ENCODE results near the gene PRSS2.

The PRSS2 gene

DNA sequence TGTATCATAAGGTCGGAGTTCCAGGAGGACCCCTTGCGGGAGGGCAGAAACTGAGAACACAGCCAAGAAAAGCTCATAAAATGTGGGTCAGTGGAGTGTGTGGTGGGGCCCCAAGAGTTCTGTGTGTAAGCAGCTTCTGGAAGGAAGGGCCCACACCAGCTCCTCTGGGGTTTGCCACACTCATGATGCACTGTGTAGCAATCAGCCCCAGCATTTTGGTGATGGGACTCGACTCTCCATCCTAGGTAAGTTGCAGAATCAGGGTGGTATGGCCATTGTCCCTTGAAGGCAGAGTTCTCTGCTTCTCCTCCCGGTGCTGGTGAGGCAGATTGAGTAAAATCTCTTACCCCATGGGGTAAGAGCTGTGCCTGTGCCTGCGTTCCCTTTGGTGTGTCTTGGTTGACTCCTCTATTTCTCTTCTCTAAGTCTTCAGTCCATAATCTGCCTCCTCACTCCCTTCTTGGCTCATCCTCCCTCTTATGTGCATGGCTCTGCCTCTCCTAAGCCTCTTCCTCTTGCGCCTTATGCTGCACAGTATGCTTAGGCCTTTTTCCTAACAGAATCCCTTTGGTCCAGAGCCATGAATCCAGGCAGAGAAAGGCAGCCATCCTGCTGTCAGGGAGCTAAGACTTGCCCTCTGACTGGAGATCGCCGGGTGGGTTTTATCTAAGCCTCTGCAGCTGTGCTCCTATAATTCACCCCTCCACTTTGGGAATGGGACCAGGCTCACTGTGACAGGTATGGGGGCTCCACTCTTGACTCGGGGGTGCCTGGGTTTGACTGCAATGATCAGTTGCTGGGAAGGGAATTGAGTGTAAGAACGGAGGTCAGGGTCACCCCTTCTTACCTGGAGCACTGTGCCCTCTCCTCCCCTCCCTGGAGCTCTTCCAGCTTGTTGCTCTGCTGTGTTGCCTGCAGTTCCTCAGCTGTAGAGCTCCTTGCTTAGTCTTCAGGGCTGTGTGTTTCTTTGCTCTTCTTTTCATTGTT, 17.8 kb downstream of the PRSS2 start:
- no peak for DNase-seq

DNA sequence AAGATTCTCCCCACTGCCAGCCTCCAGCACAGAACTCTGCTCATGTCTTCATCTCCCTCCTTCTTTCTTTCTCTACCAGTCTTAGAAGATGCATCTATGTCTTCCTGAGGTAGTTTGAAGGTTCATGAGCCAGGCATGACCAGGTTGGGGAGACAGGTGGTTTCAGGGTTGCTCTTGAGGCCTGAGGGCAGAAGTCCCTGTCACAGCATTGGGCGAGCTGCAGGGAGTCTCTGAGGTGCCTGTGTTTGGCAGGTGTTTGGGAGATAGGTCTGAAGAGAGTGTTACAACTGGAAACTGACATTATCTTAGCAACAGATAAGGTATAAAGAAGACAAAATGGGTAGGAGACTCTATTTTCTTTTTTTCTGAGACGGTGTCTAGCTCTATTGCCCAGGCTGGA, 18.7 kb downstream of the PRSS2 start:
- DNase-seq, result no peak

DNA sequence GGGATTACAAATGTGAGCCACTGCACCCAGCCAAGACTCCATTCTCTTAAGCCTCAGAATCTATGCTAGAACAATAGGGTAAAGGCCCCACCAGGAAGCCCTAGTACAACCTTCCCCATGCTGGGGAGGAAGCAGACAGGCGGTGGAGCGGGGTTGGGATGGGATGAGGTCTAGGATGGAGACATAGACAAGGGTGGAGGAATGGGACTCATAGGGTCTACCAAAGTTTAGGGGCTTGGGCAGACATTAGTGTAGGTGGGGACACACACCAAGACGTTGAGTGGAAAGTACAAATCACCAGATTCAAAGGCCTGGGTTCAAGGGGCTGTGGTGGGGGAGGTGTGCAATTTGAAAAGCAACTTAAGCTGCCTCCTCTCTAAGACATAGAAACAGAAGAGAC, 19.3 kb downstream of the PRSS2 start:
- no peak for DNase-seq

DNA sequence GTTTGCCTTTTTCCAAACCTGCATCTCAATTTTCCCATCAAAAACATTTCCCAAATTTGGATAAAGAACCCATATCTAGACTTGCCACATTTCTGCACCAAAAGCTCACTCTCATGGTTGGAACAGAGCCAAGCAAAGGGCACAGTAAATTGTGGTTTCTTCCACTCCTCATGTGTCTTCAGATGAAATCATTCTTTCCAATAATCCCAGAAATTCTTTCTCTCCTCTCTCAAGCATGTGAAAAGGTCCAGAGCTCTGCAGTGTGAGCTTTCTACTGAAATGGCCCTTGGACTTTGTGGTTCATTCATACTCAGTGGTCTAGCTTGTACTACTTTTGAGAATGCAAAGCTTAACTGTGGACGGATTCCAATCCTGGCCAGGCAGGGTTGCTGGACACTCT, 19.8 kb downstream of the PRSS2 start:
- no peak for DNase-seq

DNA sequence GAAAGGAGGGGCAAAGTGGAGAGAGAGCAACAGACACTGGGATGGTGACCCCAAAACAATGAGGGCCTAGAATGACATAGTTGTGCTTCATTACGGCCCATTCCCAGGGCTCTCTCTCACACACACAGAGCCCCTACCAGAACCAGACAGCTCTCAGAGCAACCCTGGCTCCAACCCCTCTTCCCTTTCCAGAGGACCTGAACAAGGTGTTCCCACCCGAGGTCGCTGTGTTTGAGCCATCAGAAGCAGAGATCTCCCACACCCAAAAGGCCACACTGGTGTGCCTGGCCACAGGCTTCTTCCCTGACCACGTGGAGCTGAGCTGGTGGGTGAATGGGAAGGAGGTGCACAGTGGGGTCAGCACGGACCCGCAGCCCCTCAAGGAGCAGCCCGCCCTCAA, 20.7 kb downstream of the PRSS2 start:
- no peak for DNase-seq

DNA sequence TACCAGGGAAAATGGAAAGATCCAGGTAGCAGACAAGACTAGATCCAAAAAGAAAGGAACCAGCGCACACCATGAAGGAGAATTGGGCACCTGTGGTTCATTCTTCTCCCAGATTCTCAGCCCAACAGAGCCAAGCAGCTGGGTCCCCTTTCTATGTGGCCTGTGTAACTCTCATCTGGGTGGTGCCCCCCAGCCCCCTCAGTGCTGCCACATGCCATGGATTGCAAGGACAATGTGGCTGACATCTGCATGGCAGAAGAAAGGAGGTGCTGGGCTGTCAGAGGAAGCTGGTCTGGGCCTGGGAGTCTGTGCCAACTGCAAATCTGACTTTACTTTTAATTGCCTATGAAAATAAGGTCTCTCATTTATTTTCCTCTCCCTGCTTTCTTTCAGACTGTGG, 21.4 kb downstream of the PRSS2 start:
- DNase-seq, result no peak

DNA sequence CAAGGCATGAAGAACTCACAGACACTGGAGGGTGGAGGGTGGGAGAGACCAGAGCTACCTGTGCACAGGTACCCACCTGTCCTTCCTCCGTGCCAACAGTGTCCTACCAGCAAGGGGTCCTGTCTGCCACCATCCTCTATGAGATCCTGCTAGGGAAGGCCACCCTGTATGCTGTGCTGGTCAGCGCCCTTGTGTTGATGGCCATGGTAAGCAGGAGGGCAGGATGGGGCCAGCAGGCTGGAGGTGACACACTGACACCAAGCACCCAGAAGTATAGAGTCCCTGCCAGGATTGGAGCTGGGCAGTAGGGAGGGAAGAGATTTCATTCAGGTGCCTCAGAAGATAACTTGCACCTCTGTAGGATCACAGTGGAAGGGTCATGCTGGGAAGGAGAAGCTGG, 21.8 kb downstream of the PRSS2 start:
- no peak for DNase-seq

DNA sequence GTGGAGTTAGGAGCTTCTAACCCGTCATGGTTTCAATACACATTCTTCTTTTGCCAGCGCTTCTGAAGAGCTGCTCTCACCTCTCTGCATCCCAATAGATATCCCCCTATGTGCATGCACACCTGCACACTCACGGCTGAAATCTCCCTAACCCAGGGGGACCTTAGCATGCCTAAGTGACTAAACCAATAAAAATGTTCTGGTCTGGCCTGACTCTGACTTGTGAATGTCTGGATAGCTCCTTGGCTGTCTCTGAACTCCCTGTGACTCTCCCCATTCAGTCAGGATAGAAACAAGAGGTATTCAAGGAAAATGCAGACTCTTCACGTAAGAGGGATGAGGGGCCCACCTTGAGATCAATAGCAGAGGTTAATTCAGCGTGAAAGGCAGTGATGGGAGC, 22.4 kb downstream of the PRSS2 start:
- DNase-seq, result no peak

DNA sequence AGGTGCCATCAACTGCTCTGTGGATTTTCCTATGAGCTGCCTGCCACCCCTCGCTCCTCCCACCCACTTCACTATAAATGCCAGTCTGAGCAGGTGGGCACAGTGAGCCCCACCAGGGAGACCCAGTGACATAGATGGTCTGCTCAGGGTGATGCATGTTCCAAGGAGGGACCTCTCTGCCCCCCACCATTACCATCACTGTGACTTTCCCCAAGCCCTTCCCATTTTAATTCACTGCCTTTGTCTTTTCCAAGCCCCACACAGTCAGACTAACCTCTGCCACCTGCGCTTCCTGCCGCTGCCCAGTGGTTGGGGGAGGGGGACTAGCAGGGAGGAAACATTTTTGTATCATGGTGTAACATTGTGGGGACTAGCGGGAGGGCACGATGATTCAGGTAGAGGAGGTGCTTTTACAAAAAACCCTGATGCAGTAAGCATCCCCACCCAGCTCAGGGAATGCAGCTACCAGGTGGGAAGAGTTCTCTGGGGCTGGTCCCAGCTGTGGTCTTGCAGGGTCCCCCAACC, 24.6 kb downstream of the PRSS2 start:
- no peak for DNase-seq

DNA sequence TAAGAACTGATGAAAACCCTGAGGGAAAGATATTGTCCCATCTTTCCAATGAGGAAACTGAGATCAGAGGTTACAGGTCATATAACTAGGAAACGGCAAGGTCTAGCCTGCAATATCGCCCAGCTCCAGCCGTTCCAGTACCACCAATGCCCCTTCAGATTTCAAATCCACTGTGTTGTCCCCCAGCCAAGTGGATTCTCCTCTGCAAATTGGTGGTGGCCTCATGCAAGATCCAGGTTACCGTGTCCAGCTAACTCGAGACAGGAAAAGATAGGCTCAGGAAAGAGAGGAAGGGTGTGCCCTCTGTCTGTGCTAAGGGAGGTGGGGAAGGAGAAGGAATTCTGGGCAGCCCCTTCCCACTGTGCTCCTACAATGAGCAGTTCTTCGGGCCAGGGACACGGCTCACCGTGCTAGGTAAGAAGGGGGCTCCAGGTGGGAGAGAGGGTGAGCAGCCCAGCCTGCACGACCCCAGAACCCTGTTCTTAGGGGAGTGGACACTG, 25.3 kb downstream of the PRSS2 start:
- DNase-seq, result no peak

DNA sequence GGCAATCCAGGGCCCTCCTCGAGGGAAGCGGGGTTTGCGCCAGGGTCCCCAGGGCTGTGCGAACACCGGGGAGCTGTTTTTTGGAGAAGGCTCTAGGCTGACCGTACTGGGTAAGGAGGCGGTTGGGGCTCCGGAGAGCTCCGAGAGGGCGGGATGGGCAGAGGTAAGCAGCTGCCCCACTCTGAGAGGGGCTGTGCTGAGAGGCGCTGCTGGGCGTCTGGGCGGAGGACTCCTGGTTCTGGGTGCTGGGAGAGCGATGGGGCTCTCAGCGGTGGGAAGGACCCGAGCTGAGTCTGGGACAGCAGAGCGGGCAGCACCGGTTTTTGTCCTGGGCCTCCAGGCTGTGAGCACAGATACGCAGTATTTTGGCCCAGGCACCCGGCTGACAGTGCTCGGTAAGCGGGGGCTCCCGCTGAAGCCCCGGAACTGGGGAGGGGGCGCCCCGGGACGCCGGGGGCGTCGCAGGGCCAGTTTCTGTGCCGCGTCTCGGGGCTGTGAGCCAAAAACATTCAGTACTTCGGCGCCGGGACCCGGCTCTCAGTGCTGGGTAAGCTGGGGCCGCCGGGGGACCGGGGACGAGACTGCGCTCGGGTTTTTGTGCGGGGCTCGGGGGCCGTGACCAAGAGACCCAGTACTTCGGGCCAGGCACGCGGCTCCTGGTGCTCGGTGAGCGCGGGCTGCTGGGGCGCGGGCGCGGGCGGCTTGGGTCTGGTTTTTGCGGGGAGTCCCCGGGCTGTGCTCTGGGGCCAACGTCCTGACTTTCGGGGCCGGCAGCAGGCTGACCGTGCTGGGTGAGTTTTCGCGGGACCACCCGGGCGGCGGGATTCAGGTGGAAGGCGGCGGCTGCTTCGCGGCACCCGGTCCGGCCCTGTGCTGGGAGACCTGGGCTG, 26.0 kb downstream of the PRSS2 start:
- DNase-seq, result no peak

DNA sequence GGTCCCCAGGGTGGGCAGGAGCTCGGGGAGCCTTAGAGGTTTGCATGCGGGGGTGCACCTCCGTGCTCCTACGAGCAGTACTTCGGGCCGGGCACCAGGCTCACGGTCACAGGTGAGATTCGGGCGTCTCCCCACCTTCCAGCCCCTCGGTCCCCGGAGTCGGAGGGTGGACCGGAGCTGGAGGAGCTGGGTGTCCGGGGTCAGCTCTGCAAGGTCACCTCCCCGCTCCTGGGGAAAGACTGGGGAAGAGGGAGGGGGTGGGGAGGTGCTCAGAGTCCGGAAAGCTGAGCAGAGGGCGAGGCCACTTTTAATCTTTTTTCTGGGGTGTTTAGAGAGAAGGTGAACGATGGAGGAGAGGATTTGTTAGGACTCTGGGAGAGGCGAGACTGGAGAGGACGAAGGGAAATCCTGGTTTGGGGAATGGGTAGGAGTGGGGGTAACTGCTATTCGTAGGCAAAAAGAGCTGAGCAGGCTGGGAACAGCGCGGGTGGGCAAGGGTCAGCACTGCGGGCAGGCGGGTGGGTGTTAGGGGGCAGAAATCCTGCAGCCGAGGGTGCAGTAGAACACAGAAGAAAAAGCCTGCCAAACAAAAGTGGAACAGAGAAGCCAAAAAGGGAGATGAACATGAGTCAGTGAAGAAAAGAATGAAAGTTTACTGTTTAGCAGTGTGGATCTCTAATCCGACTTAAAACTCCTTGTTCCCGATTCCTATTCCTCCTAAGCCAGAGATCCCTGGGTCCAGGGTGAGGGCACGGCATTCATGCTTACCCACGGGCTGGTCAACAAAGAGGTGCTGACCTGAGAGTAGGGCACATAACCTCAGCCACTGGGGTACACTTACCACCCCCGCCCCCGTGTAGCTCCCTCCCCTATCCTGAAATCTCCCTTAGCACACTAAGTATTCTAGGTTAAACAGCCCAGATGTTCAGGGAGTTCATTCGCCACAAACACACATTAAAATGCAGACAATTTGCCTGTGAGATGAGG, 26.9 kb downstream of the PRSS2 start:
- DNase-seq, result no peak

DNA sequence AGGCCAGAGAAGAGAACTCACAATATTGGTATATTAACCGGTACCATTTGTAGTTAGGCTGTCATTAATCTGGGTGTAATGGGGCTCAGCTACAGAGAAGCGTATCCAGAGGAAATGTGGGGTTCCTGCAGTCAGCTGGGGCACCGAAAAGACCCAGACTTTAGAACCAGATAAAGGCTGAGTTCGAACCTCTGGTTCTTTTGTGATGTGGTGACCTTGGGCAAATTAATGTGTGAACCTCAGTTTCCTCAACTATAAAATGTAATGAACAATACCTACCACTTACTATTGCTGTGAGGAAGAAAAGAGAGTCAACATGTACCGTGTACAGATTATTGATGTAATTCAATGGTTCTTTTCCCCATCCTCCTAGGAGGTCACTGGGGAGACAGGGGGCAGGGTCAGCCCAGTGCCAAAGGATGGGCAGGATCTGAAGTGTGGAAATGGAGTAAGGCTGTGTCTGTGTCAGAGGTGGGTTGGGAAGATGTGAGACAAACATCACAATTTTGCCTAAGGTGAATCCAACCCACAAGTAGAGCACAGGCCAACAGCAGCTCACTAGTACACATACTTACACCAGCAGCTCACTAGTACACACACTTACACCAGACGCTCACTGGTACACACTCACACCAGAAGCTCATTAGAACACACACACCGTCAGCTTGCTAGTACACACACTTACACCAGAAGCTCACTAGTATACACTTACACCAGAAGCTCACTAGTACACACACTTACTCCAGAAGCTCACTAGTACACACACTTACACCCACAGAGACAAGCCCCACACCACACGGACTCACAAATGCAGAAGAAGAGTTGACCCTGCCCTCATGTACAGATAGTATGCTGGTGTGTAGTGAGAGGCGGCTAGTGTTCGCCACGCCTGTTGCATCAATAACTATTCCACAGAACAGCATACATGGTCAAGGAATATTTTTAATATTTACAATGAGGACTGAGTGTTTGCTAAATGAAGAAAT, 28.0 kb downstream of the PRSS2 start:
- DNase-seq, result no peak

DNA sequence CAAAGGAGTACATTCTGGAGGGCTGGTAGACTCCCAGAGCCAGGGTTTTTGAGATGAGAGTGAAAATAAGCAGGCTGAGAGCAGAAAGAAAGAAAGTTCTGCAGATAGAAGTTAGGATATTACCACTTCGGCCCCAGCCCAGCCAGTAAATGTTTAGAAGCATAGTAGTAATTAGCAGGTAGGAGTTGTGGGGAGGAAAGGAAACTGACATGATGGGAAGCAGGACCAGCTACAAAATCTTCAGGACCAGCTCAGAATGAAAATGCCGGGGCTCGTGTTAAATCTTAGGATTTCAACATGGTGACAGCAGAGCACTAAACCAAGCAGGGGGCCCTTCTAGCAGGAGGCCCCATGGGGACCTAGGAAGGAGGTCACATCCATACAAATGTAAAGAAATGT, 28.7 kb downstream of the PRSS2 start:
- no peak for DNase-seq

DNA sequence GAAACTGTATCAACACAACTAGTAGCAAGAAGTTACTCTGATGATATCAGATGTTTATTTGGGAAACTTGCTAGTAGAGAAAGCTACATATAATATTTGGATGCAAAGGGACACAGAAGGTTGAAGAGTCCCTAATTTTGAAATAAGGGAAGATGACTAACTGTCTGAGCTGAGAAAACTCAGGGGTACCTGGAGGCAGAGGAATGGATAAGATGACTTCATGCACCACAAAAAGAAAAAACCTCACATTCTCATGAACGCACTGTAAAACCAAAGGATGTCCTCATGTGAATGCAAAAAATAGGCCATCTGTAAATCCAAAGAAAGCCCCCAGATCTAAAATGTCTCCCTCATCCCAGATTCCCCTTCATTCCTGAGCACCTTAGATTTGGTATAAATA, 29.3 kb downstream of the PRSS2 start:
- no peak for DNase-seq

DNA sequence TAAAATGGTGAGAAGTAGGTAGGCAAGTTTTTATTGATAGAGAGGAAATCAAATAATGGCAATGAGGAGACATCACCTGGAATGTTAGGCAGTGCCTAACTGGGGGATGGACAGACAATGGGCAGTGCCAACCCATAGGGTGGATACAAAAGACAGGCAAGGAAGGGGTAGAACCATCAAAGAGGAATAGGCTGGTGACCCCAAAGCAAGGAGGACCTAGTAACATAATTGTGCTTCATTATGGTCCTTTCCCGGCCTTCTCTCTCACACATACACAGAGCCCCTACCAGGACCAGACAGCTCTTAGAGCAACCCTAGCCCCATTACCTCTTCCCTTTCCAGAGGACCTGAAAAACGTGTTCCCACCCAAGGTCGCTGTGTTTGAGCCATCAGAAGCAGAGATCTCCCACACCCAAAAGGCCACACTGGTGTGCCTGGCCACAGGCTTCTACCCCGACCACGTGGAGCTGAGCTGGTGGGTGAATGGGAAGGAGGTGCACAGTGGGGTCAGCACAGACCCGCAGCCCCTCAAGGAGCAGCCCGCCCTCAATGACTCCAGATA, 30.0 kb downstream of the PRSS2 start:
- DNase-seq, result no peak

DNA sequence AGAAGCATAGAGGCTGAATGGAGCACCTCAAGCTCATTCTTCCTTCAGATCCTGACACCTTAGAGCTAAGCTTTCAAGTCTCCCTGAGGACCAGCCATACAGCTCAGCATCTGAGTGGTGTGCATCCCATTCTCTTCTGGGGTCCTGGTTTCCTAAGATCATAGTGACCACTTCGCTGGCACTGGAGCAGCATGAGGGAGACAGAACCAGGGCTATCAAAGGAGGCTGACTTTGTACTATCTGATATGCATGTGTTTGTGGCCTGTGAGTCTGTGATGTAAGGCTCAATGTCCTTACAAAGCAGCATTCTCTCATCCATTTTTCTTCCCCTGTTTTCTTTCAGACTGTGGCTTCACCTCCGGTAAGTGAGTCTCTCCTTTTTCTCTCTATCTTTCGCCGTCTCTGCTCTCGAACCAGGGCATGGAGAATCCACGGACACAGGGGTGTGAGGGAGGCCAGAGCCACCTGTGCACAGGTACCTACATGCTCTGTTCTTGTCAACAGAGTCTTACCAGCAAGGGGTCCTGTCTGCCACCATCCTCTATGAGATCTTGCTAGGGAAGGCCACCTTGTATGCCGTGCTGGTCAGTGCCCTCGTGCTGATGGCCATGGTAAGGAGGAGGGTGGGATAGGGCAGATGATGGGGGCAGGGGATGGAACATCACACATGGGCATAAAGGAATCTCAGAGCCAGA, 31.0 kb downstream of the PRSS2 start:
- DNase-seq, result no peak

DNA sequence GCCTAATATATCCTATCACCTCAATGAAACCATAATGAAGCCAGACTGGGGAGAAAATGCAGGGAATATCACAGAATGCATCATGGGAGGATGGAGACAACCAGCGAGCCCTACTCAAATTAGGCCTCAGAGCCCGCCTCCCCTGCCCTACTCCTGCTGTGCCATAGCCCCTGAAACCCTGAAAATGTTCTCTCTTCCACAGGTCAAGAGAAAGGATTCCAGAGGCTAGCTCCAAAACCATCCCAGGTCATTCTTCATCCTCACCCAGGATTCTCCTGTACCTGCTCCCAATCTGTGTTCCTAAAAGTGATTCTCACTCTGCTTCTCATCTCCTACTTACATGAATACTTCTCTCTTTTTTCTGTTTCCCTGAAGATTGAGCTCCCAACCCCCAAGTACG, 31.5 kb downstream of the PRSS2 start:
- no peak for DNase-seq

DNA sequence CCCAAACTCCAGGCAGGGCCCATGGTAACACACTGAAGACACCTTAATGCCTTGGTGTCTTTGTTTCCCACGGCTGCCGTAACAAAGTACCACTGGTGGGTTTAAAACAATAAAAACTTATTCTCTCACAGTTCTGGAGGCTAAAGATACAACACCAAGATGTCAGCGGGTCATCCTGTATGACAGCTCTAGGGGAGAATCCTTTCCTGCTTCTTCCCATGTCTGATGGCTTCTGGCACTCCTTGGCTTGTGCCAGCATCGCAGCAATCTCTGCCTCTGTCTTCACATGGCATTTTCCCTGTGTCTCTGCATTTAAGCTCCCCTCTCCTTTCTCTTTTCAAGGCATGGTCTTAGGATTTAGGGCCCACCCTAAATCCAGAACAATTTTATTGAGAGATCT, 33.1 kb downstream of the PRSS2 start:
- DNase-seq, result no peak

DNA sequence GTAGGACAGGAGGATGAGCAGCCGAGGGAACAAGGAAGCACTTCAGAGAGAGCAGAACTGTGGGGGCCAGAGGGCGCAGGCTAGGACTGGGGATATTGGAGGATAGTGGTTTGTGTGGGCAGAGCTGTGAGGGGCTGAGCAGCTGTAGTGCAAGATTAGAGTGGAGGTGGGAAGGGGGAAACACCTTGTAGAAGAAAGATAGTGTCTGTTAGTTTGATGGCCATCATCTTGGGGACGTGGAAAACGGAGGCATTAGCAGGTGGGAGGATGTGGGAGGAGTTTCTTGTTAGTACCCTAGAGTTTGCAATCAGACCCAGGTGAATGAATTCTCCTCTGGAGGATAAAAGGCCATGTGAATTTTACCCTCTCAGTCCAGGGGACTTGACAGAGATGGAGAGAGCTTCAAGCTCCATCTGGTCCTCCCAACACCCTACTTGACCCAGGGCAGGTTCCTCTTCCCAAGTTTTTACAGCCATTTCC, 34.0 kb downstream of the PRSS2 start:
- no peak for DNase-seq
